Chondrocyte (in vitro differentiated cells): ENCODE data around the gene BCL2L12. TPM values are rescaled to one million over a fixed set of nuclear protein-coding genes. Genes with fewer than 3 reads are reported as not detected.

Experiments used
- DNase-seq: peaks from one replicate; pipeline ENCODE4 v3.0.0; 2021; ENCODE audit warnings: mixed read lengths, low spot score
- H3K27ac Mint-ChIP-seq: one replicate; pipeline ENCODE4 v1.8.0; 2021; ENCODE audit warnings: mild to moderate bottlenecking, moderate library complexity, mixed read lengths; ENCODE audit not compliant: unreplicated experiment
- H3K27me3 Mint-ChIP-seq: 2 replicates; pipeline ENCODE4 v1.8.0; 2021; ENCODE audit warnings: low read depth, mixed read lengths
- H3K36me3 Mint-ChIP-seq: 2 replicates; pipeline ENCODE4 v1.8.0; 2021; ENCODE audit warnings: low read depth, mixed read lengths
- H3K4me1 Mint-ChIP-seq: 2 replicates; pipeline ENCODE4 v1.8.0; 2021; ENCODE audit warnings: low read depth, mild to moderate bottlenecking, mixed read lengths
- H3K4me3 Mint-ChIP-seq: one replicate; pipeline ENCODE4 v1.8.0; 2021; ENCODE audit warnings: mild to moderate bottlenecking, moderate library complexity, mixed read lengths; ENCODE audit not compliant: unreplicated experiment
- H3K9me3 Mint-ChIP-seq: 2 replicates; pipeline ENCODE4 v1.8.0; 2021; ENCODE audit warnings: low read depth, mixed read lengths
- total RNA-seq: library from RNA; stranded (reverse); gene quantifications from 3 replicates; pipeline ENCODE4 v1.2.1, GENCODE V29; 2021
- TF ChIP-seq, protein P1 (sequence below): fragments of 200-600 bp; sonication (generic); IDR thresholded peaks from 2 replicates; pipeline ENCODE4 v1.5.0; 2021; ENCODE audit warnings: antibody characterized with exemption, mild to moderate bottlenecking, moderate library complexity

BCL2L12 gene
- total RNA-seq, 1 donor from 2014 or later: 18.3 TPM

DNA sequence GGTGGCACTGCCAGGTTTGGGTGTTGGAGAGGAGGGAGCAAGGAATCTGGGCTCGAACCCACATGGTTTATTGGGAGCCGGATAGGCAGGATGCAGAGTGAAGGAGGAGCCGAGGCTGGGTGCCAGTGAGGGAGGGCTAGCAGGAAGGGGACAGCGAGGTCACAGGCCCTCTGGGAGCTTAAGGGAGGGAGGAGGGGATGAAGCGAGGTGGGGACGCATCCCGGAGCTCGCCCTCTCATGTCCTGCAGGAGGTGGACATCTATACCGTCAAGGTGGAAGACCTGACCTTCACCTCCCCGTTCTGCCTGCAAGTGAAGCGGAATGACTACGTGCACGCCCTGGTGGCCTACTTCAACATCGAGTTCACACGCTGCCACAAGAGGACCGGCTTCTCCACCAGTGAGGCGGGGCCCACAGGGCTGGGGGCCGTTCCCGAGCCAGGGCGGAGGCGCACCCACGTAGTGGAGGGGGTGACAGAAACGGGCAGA is 20.2 kb downstream of the BCL2L12 start:
- Mint-ChIP-seq H3K4me1 (peaks cover 16% of the 10 kb centered on the region), H3K36me3 (peaks cover 16% of the 10 kb centered on the region), H3K4me3 (no peak overlapping the region), H3K27ac (no peak overlapping the region), H3K27me3 (no peaks in the 10 kb centered on the region), H3K9me3 (no peaks in the 10 kb centered on the region)
- no peak for DNase-seq
- TF ChIP-seq, protein P1, sequence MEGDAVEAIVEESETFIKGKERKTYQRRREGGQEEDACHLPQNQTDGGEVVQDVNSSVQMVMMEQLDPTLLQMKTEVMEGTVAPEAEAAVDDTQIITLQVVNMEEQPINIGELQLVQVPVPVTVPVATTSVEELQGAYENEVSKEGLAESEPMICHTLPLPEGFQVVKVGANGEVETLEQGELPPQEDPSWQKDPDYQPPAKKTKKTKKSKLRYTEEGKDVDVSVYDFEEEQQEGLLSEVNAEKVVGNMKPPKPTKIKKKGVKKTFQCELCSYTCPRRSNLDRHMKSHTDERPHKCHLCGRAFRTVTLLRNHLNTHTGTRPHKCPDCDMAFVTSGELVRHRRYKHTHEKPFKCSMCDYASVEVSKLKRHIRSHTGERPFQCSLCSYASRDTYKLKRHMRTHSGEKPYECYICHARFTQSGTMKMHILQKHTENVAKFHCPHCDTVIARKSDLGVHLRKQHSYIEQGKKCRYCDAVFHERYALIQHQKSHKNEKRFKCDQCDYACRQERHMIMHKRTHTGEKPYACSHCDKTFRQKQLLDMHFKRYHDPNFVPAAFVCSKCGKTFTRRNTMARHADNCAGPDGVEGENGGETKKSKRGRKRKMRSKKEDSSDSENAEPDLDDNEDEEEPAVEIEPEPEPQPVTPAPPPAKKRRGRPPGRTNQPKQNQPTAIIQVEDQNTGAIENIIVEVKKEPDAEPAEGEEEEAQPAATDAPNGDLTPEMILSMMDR: no peak

- Mint-ChIP-seq H3K27me3 (no peaks in the 10 kb centered on the region), H3K9me3 (no peaks in the 10 kb centered on the region), H3K4me3 (no peak overlapping the region), H3K4me1 (peaks cover 21% of the 10 kb centered on the region), H3K27ac (no peak overlapping the region), H3K36me3 (peaks cover 15% of the 10 kb centered on the region)
- TF ChIP-seq, protein P1: no peak
- DNase-seq: no peak
Measured at GRCh38 chr19:49686503-49687088, 20.9 kb downstream of the BCL2L12 start.

DNA sequence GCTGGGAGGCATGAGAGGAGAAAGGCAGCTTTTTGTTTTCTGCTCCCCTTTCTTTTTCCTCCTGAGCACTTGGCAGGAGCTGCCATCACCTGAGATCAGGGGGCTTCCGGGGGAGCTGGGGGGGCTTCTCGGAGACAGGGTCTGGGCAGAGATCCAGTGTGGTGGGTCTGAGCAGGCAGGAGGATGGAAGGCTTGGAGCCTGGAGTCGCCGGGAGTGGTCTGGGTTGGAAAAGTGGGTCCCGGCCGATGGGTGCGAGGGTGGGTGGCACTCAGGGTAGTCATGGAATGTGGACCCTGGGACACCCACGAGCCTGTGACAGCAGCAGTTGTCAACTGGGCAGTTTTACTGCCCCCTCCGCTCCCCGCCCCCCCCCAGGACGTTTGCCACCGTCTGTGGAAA is 21.4 kb downstream of the BCL2L12 start:
- no peaks in the 10 kb centered on the region for H3K27me3 Mint-ChIP-seq

DNA sequence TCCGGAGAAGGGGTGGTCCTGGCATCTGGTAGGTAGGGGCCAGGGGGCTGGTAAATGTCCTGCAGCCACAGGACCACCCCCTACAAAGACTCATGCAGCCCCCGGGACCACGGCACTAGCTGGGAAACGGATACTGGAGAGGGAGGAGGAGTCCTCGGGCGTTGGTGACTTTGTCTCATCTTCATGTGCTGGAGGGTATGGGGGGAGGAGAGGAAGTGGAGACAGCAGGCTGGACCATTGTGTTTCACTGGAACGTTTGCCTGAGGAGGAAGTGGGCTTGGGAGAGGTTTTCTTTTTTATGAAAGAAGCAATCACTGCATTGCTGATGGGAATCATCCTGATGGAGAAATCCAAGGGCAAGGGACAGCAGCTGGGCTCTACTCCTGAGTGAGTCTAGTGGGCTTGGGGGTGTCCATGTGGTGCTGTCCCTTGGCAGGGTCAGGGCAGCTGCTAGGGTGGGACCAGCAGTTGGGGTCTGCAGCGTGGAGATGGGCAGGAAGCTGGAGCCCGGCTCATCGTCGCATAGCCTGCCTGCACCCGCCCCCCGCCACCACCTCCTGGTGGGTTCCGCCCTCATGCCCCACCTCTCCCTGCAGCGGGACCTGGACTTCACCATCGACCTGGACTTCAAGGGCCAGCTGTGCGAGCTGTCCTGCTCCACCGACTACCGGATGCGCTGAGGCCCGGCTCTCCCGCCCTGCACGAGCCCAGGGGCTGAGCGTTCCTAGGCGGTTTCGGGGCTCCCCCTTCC is 22.0 kb downstream of the BCL2L12 start:
- Mint-ChIP-seq H3K36me3 (peaks cover 12% of the 10 kb centered on the region), H3K4me3 (no peak overlapping the region), H3K27ac (peak overlapping the region; percentile 57), H3K27me3 (no peaks in the 10 kb centered on the region), H3K4me1 (peaks cover 28% of the 10 kb centered on the region), H3K9me3 (no peaks in the 10 kb centered on the region)
- TF ChIP-seq, protein P1: no peak
- DNase-seq: no peak

More for the DNA sequence above, 21.4 kb downstream of the BCL2L12 start:
- no peak for DNase-seq
- TF ChIP-seq, protein P1: no peak
- H3K36me3 Mint-ChIP-seq: peaks cover 15% of the 10 kb centered on the region
- no peak overlapping the region for H3K4me3 Mint-ChIP-seq
- H3K4me1 Mint-ChIP-seq: peaks cover 24% of the 10 kb centered on the region
- no peaks in the 10 kb centered on the region for H3K9me3 Mint-ChIP-seq
- H3K27ac Mint-ChIP-seq: no peak overlapping the region

DNA sequence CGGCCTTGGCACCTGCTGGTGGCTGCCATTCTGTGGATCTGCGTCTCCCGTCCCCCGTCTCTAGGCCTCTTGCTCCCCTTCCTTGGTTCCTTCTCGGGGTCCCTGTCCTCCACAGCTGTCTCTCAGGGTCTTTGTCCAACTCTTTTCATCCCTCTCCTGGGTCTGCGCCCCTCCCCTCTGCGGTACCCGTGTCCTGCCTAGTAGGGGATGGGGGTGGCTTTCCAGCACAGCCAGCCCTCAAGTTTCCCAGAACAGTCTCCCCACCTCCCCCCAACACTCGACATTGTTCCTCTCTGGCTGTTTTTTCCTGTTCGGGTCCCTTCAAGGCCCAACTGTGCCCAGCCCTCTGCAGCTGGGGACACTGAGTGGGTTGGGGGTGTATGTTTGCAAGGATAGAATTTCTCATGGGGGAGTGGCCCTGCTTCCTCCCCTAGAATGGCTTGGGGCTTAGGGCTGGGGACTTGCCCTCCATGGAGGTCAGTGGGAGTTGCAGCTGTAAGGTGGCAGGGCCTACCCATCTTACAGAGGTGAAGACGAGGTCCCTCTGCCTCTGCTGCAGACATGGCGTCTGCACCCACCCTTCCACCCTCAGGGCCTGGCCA is 22.9 kb downstream of the BCL2L12 start:
- Mint-ChIP-seq H3K36me3 (peaks cover 12% of the 10 kb centered on the region), H3K27me3 (no peaks in the 10 kb centered on the region), H3K9me3 (no peaks in the 10 kb centered on the region), H3K4me1 (peaks cover 28% of the 10 kb centered on the region), H3K4me3 (no peak overlapping the region), H3K27ac (no peak overlapping the region)
- no peak for DNase-seq
- TF ChIP-seq, protein P1: no peak
